Thoracic aorta (tissue), 2 donors: Measurements from ENCODE around the gene PDS5A. TPM values are rescaled to one million over a fixed set of nuclear protein-coding genes. Genes with fewer than 3 reads are reported as not detected.

Experiments used
- ATAC-seq: fragments of 150-250 bp; one replicate; pipeline ENCODE4 v1.8.0; 2017; ENCODE audit warnings: low read depth; ENCODE audit not compliant: insufficient number of reproducible peaks, low FRiP score
- DNase-seq: peaks from one replicate; pipeline ENCODE4 v3.0.0-alpha.2; 2020; ENCODE audit warnings: low spot score
- H3K27ac ChIP-seq, 2 donors: fragments of 200-600 bp; sonication (generic); 1 replicate in 1 of 2; 2 replicates in 1 of 2; pipeline ENCODE4 v1.5.1; 2016; ENCODE audit warnings: mild to moderate bottlenecking in 2 of 2, moderate library complexity in 2 of 2
- H3K27me3 ChIP-seq: fragments of 200-600 bp; sonication (generic); replicated peaks from 2 replicates; pipeline ENCODE4 v1.6.0; 2016; ENCODE audit warnings: mild to moderate bottlenecking; ENCODE audit not compliant: insufficient read depth
- H3K36me3 ChIP-seq: fragments of 200-600 bp; sonication (generic); one replicate; pipeline ENCODE4 v1.5.1; 2016
- H3K4me1 ChIP-seq, 2 donors: fragments of 200-600 bp; sonication (generic); 1 replicate in 1 of 2; 2 replicates in 1 of 2; pipeline versions ENCODE4 v1.5.1 to v1.6.0; 2016; ENCODE audit warnings: low read depth in 2 of 2, mild to moderate bottlenecking in 1 of 2; ENCODE audit not compliant: control insufficient read depth in 1 of 2
- H3K4me3 ChIP-seq: fragments of 200-600 bp; sonication (generic); 2 replicates; pipeline ENCODE4 v1.5.1; 2016; ENCODE audit warnings: mild to moderate bottlenecking
- H3K9me3 ChIP-seq: fragments of 200-600 bp; sonication (generic); 2 replicates; pipeline ENCODE4 v1.5.1; 2016
- CTCF ChIP-seq: fragments of 200-600 bp; sonication (generic); IDR thresholded peaks from one replicate; pipeline ENCODE4 v1.5.1; 2019; ENCODE audit warnings: antibody characterized with exemption
- total RNA-seq, 2 donors: library from RNA; depleted of rRNA; stranded (reverse); fragments of >200 nt; gene quantifications; one replicate each; pipeline versions ENCODE4 v1.1.0 to v1.2.3, GENCODE V29; 2016

PDS5A gene
- total RNA-seq, 2 donors from 2014 or later, result 56.3 to 72.4 TPM

GRCh38 chr4:39987485-39987884 lies 9.8 kb upstream of the PDS5A start:
- H3K4me3 ChIP-seq, result no peak overlapping the region
- TF ChIP-seq CTCF, result no peak
- H3K4me1 ChIP-seq, result peaks cover 10 to 14% of the 10 kb centered on the region in 2 donors
- H3K27me3 ChIP-seq, result no peaks in the 10 kb centered on the region
- no peak overlapping the region for H3K27ac ChIP-seq
- no peak for DNase-seq
- no peaks in the 10 kb centered on the region for H3K9me3 ChIP-seq
- no peaks in the 10 kb centered on the region for H3K36me3 ChIP-seq
- no peak for ATAC-seq

- H3K36me3 ChIP-seq, result no peaks in the 10 kb centered on the region
- no peak for TF ChIP-seq CTCF
- H3K27ac ChIP-seq, result peak overlapping the region in 1 of 2 donors; percentile 78
- H3K27me3 ChIP-seq, result no peaks in the 10 kb centered on the region
- H3K4me3 ChIP-seq, result no peak overlapping the region
- H3K4me1 ChIP-seq, result peaks cover 10 to 15% of the 10 kb centered on the region in 2 donors
- DNase-seq (no peak), ATAC-seq (no peak)
- H3K9me3 ChIP-seq, result no peaks in the 10 kb centered on the region
These were observed 1.2 kb upstream of the PDS5A start for GRCh38 chr4:39978904-39979303.

- no peak for TF ChIP-seq CTCF
- Histone ChIP-seq H3K4me1 (peaks cover 10 to 18% of the 10 kb centered on the region in 2 donors), H3K27ac (peak overlapping the region; percentile 78 to 86), H3K27me3 (no peaks in the 10 kb centered on the region), H3K36me3 (no peaks in the 10 kb centered on the region), H3K9me3 (no peaks in the 10 kb centered on the region), H3K4me3 (peak overlapping the region; percentile 98)
- ATAC-seq, result no peak
- no peak for DNase-seq
These were observed 666 bp upstream of the PDS5A start for GRCh38 chr4:39978378-39978775.

GRCh38 chr4:39976945-39977488 lies 694 bp downstream of the PDS5A start:
- Histone ChIP-seq H3K4me3 (peak overlapping the region; percentile 98), H3K4me1 (peaks cover 10 to 22% of the 10 kb centered on the region in 2 donors), H3K27ac (peak overlapping the region; percentile 84 to 92), H3K27me3 (no peaks in the 10 kb centered on the region), H3K36me3 (no peaks in the 10 kb centered on the region), H3K9me3 (no peaks in the 10 kb centered on the region)
- DNase-seq (no peak), ATAC-seq (peak; percentile 3)
- TF ChIP-seq CTCF, result no peak

GRCh38 chr4:39976141-39976944 lies 1.4 kb downstream of the PDS5A start:
- DNase-seq, result peak; percentile 24
- Histone ChIP-seq H3K27ac (peak overlapping the region; percentile 84 to 92), H3K9me3 (no peaks in the 10 kb centered on the region), H3K4me3 (peak overlapping the region; percentile 98), H3K4me1 (peaks cover 10 to 22% of the 10 kb centered on the region in 2 donors), H3K27me3 (no peaks in the 10 kb centered on the region), H3K36me3 (no peaks in the 10 kb centered on the region)
- peak; percentile 88 for TF ChIP-seq CTCF
- peak; percentile 77 for ATAC-seq
